Measurements from ENCODE around the gene ALKBH4. TPM values are rescaled to one million over a fixed set of nuclear protein-coding genes. Genes with fewer than 3 reads are reported as not detected.

The ALKBH4 gene
- total and polyA plus RNA-seq, 8 donors: 8.6 to 14.1 (median 10.9) TPM

- TF ChIP-seq, protein P1, sequence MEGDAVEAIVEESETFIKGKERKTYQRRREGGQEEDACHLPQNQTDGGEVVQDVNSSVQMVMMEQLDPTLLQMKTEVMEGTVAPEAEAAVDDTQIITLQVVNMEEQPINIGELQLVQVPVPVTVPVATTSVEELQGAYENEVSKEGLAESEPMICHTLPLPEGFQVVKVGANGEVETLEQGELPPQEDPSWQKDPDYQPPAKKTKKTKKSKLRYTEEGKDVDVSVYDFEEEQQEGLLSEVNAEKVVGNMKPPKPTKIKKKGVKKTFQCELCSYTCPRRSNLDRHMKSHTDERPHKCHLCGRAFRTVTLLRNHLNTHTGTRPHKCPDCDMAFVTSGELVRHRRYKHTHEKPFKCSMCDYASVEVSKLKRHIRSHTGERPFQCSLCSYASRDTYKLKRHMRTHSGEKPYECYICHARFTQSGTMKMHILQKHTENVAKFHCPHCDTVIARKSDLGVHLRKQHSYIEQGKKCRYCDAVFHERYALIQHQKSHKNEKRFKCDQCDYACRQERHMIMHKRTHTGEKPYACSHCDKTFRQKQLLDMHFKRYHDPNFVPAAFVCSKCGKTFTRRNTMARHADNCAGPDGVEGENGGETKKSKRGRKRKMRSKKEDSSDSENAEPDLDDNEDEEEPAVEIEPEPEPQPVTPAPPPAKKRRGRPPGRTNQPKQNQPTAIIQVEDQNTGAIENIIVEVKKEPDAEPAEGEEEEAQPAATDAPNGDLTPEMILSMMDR (IDR thresholded peaks at IDR 0.05): no peak
- no peak for ATAC-seq
- intact Hi-C loops (cut with DNase I): no loop called here
- Histone ChIP-seq H3K4me1 (peaks cover 0 to under 1% of the 10 kb centered on the region in 2 donors), H3K27ac (no peak overlapping the region), H3K4me3 (no peak overlapping the region), H3K9me3 (no peaks in the 10 kb centered on the region), H3K27me3 (no peaks in the 10 kb centered on the region), H3K36me3 (peaks cover 0 to 70% of the 10 kb centered on the region in 2 donors)
- DNase-seq: peak in 1 of 4 donors; percentile 50
Observed at GRCh38 chr7:102471791-102472125, 7.1 kb upstream of the ALKBH4 start.

DNA sequence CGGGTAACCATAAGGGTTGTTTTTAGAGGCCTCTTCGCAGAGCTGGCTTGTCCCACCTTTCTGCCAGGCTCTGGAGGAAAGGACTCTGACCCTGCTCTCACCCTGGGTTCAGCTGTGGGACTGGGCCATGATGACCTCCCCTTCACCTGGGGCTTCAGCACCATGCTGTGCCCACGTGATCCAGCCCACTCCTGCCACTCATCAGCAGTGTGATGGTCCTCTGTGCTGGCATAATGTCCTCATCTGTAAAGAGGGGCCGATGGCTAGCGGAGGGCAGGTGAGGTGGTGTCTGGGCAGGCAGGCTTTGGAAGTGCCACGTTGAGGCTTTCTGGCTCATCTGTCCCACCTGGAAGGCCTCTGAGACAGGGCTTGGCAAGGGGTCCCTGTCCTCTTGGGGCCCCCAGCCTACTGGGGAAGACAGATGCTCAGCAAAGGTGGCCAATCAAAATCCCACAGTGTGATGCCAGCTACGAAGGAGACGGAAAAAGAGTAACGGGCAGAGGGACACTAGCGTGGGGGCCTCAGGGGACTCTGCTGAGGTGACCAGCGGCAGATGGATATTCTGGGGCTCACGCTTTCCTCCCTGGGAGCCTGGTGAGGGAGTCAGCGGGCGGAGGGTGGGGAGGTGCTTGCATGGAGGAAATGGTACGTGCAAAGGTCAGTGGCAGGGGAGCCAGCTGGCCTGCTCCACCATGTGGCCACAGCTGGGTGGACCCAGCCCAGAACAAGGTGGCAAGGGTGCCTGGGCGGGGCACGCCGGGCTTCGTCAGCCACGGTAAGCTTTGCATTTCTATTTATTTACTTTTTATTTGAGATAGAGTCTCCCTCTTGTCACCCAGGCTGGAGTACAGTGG lies 5.5 kb upstream of the ALKBH4 start:
- H3K36me3 ChIP-seq: peaks cover 0 to 66% of the 10 kb centered on the region in 2 donors
- TF ChIP-seq, protein P1 (IDR thresholded peaks at IDR 0.05): no peak
- no peaks in the 10 kb centered on the region for H3K27me3 ChIP-seq
- H3K27ac ChIP-seq: no peak overlapping the region
- intact Hi-C loops (cut with DNase I): no loop called here
- no peak overlapping the region for H3K4me3 ChIP-seq
- DNase-seq (peak in 1 of 4 donors; percentile 60), ATAC-seq (no peak)
- H3K9me3 ChIP-seq: no peaks in the 10 kb centered on the region
- peaks cover 6 to 16% of the 10 kb centered on the region in 2 donors for H3K4me1 ChIP-seq

- Histone ChIP-seq H3K27me3 (no peaks in the 10 kb centered on the region), H3K27ac (no peak overlapping the region), H3K36me3 (peaks cover 0 to 66% of the 10 kb centered on the region in 2 donors), H3K9me3 (no peaks in the 10 kb centered on the region), H3K4me3 (no peak overlapping the region), H3K4me1 (peaks cover 6 to 18% of the 10 kb centered on the region in 2 donors)
- intact Hi-C loops (cut with DNase I): no loop called here
- TF ChIP-seq, protein P1 (IDR thresholded peaks at IDR 0.05): no peak
- no peak for ATAC-seq
- DNase-seq: peak in 1 of 4 donors; percentile 62
Observed at GRCh38 chr7:102469351-102469971, 4.8 kb upstream of the ALKBH4 start.

GRCh38 chr7:102468478-102469350 lies 4.1 kb upstream of the ALKBH4 start:
- no peak overlapping the region for H3K27ac ChIP-seq
- DNase-seq: peak in 1 of 4 donors; percentile 77

More at GRCh38 chr7:102468478-102469350, 4.1 kb upstream of the ALKBH4 start:
- peaks cover 11 to 23% of the 10 kb centered on the region in 2 donors for H3K4me1 ChIP-seq
- TF ChIP-seq, protein P1 (IDR thresholded peaks at IDR 0.05): no peak
- no peaks in the 10 kb centered on the region for H3K27me3 ChIP-seq
- peaks cover 0 to 61% of the 10 kb centered on the region in 2 donors for H3K36me3 ChIP-seq
- ATAC-seq: no peak
- H3K9me3 ChIP-seq: no peaks in the 10 kb centered on the region
- H3K4me3 ChIP-seq: no peak overlapping the region
- intact Hi-C loops (cut with DNase I): no loop called here

Data from left lung (tissue), 10 donors.